GOT3 (cell line): ENCODE measurements around the gene PTPDC1.

Source experiments
- DNase-seq: peaks from one replicate; lab custom pipeline; 2025; ENCODE audit warnings: mixed read lengths; lab: John Stamatoyannopoulos, UW

The PTPDC1 gene

DNA sequence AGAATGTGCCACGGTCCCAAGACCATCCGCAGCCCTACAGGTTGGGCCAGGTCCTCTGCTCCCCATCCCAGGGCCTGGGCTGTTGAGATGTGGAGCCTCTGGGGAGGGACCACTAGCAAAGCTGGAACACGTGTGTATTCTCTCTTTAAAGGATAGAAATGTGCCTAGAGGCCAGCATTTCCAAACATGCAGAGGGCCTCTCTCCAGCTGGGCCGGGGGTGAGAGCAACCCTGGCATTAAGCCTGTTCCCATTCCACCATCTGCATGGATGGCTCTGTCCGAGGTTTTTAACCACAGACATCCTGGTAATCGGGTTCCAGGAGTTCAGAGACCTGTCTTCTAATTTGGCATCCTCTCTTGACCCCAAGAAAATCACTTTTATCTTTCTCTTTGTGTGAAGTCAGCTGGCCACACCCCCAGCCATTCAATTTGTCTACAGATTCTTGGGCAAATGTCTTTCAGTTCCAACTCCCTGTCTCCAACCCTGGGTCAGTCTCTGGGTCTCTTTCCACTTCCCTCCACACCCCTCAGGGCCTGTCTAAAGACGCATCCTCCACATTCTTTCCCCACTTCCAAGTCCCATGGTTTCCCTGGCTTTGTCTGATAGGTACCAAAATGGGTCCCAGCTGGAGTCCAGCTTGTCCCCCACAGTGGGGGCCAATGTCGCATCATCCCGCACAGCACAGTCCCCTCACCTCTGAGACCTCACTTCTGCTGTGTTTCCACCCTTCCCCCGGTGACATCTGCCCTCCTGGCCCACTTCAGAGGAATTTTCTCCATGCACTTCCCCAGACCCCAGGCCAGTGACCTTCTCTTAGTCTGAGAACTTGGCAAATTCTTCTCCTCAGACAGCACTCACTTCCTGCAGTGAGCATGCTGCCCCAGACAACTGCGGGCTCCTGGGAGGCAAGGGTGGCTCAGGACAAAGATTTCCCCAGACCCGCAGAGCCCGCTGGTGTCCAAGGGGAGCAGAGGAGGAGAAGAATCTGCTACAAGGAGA, 56.8 kb downstream of the PTPDC1 start:
- no peak for DNase-seq

DNA sequence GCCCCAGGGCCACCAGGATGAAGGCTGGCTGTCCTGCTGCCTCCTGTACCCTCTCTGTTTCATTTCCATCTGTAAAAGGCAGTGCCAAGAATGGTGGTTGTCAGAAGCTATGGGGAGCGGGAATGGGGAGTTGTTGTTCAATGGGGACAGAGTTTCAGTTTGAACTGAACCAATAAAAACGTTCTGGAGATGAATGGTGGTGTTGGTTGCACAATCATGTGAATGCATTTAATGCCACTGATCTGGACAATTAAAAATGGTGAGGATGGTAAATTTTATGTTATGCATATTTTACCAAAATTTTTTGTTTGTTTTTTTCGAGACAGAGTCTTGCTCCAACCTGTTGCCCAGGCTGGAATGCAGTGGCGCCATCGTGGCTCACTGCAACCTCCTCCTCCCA, 58.1 kb downstream of the PTPDC1 start:
- no peak for DNase-seq

GRCh38 chr9:94144394-94144793, 60.1 kb downstream of the PTPDC1 start:
- no peak for DNase-seq

- no peak for DNase-seq
Observed at GRCh38 chr9:94145640-94146039, 61.4 kb downstream of the PTPDC1 start.

DNA sequence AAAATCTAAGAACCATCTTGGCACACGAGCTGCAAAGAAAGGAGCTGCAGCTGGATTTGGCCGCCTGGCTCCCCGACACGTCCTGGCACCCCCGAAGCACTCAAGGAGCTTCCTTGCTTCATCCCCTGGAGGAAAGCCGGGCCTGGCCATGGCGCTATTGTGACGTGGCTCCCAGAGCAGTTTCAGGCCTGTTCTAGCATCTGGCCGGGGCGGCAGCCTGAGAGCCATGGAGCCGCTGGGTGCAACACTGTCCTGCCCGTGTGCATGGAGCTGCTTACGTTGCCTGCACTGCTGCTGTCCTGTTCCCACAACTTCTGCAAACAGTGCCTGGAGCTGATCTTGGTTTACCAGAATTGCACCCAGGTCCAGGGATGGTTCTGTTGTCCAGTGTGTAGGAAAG, 63.5 kb downstream of the PTPDC1 start:
- DNase-seq = no peak

DNA sequence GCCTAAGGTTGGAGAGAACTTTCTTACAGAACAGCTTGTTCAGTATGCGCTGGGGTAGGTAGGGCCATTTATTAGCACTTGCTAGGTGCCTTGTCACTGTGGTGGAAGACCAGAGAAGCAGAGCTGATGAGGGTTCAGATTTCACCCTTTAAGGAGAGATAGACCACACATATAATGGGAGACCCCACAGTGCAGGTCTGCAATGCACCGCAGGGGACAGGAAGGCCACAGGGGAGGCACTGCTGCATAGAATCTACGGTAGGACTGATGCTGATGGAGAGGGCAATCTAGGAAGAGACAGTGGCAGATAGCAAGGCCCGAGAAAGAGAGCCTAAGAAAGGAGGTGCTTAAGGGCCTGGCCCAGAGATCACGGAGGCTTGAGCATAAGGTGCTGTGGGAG, 64.2 kb downstream of the PTPDC1 start:
- no peak for DNase-seq

DNA sequence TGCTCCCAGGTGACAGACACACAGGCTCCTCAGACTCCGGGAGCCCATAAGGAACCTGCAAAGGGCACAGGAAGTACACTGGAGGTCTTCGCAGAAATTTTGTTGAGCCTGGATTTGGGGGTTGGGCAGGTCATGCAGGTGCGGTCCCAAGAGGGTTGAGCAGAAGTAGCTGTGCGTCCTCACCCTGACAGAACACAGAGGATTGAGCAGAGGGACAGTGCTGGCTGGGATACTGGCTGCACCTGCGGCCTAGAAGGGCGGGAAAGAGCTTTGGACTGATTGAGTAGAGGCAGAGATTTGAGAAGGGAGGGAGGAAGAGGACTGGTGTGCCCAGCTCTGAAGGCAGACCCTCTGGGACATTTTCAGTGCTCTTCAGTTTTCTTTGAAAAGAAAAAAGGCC, 65.4 kb downstream of the PTPDC1 start:
- DNase-seq = no peak

GRCh38 chr9:94150279-94150828, 66.1 kb downstream of the PTPDC1 start:
- no peak for DNase-seq

DNA sequence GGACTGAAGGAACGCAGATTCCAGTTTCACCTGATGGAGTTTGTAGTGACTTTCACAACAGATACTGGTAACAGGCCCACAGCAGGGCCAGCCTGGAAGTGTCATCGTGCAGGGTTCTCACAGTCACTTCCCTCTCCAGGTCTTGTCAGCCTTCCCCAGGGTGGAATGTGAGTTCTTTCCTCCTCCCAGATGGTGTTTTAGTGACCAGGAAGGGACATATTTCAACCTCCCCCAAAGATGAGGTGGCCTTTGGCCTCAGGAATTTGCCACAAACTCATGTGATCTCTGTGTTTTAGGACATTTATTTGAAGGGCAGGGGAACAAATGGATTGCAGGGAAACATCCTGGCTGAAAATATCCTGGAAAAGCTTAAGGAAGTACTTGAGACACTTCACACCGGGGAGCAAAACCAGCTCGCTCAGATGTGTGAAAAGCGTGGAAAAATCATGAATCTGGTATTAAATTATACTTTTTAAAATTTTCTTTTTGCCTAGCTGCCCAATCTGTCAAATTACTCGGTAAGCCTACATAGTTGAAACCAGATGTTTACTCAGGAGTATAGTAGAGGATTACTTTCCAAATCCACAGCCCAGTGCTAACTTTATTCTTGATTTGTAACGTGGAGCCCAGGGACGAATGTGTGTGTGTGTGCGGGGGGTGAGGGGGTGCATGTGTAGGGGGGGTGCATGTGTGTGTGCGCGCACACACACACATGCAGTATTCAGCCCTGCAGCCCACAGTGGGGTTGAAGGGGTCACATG, 66.8 kb downstream of the PTPDC1 start:
- no peak for DNase-seq

- DNase-seq = no peak
Observed at GRCh38 chr9:94153905-94154304, 69.6 kb downstream of the PTPDC1 start.

DNA sequence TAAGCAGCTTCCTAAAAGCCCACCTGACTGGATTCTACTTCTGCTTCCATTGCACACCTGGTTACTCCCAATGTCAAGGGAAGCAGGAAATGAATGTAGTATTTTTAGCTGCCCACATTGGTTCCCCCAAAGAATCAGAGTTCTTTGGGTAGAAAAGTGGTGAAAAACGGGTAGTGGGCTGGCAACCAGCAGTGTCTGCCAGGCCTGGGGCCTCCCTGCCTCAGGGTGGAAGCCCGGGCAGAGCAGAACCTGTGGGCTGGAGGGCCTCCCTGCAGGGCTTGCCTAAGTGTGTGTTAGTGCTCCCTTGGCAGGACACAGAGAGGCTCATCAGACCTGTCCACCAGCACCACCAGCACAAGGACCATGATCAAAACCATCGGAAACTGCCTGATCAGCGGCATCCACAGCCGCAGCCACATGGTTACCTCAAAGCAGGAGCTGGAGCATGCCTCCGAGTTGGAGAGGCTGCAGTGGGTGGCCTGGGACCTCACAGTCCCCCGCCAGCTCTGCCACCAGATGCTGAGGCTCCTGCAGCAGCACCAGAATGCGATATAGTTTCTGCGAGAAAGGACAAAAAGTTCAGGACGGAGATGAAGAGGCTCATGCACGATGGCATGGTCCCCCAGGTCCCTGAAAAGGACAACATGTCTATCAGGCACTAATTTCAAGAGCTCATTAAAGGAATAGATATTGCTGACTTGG, 72.2 kb downstream of the PTPDC1 start:
- DNase-seq = no peak

DNA sequence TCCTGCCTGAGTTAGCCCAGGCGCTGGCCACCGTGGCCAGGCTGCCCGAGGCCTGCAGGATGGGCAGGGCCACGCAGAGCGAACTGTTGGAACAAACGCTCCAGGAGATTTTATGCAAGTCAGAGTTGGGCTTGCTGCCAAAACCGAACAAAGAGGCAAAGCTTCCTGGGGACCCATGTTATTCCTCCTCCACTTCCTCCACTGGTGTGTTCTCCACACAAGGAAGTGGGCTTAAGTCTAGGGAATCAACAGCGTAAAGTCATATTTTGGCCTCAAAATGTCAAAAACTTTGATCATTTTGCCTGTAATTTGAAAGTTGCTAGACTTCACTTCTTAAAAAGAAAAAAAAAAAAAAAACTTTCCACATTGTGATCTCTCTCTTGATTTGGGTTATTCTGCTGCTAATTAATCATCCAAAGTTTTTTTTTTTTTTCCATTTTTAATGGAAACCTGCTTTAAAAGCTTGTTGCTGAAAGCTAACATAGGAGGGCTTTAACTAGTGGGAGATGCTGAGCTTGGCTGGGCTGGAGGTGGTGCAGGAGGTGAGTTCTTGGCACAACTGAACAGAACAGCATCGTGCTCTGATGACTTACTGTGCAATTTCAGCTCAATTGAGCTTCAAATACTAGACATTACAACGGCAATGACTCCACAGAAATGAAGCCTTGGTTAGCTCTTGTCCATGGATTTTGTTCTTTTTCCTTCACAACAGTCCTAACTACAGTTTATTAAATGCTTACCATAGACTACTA, 73.0 kb downstream of the PTPDC1 start:
- DNase-seq = no peak
